Left colon (tissue), 2 donors: ENCODE results near the gene DOCK4. TPM values are rescaled to one million over a fixed set of nuclear protein-coding genes. Genes with fewer than 3 reads are reported as not detected.
A peak's percentile ranks its signal among the peaks of the same experiment; 100 is the strongest.

Experiments
- ATAC-seq: fragments of 200-7000 bp; cut with Tn5 transposase; one replicate; pipeline ENCODE4 v1.9.1; 2020; ENCODE audit warnings: mild to moderate bottlenecking, moderate library complexity
- DNase-seq, 2 donors: peaks; one replicate each; pipeline ENCODE4 v3.0.0-alpha.2; 2020
- intact Hi-C, 2 donors: fragments of 100-400 bp; cut with DNase I in 1 of 2; cut with micrococcal nuclease in 1 of 2; formaldehyde crosslinking; loops; one replicate each; pipeline versions ENCODE4 v1.11.2 to v1.14.0; 2022; cut with DNase I, micrococcal nuclease
- total RNA-seq, 2 donors: library from RNA; stranded (reverse); fragmentation: NEBNext Ultra II Directional; extraction: Animal tissue kit (Norgen Biotek cat#: 25700); gene quantifications; one replicate each; pipeline ENCODE4 v1.2.1, GENCODE V29; 2021
- donor health status: DM: no; HTN: no; CAD: no.
- donor health status: DM: yes; HTN: yes; CAD: no.

DOCK4 gene
- total RNA-seq, 2 donors from 2014 or later, result 6.6 to 11.5 TPM

DNA sequence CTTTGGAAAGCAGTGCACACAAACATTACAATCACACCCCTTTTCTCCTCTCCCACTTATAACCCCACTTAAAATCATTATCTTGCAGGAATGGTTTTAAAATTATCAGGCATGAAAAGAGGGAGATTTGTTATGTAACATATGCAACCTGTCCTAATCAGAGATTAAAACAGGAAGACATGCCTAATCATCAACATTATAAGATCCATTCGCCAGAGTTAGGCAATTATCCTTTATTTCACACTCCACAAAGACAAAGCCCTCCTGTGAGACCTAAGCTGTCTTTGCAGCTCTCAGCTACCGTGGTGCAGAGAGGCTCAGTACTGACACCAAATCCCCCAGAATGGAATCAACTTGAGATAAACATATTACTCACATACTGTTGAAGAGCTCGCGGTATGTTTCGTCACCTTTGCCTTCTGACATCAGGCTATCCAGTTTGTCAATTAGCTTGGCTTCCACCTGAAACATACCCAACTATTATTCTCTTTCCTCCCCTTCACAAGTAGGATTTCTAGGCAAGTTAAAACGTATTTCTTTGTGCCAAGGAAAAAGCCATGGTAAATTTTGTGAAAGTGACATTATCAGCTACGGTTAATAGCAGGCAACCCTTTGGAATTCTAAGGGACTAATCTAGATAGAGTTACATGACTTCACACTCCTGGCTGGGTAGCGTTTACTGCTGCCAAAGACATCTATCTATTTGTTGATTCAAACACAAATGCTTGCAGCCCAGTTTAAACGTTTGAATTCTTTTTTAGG, 417.7 kb downstream of the DOCK4 start:
- DNase-seq (no peak), ATAC-seq (no peak)
- intact Hi-C loops, result no loop called here

DNA sequence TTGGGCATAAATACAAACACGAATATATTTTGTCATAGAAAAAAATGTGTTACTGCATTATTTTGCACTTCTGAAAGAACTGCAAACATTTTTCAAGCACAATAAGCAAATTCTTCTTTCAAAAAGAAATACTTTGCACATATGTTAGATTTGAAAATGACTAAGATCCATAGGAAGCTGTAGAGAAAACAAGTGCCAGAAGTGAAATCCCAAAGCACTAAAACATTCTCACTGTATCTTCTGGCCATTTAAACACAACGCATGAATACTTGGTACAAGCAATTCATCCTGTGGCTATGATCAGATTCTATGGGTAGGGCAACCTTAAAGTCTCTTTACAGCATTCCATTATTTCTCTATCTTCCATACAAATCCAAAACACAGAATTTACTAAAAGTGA, 418.5 kb downstream of the DOCK4 start:
- intact Hi-C loops, result no loop called here
- no peak for DNase-seq
- ATAC-seq, result no peak

- DNase-seq (no peak), ATAC-seq (no peak)
- intact Hi-C loops, result no loop called here
These were observed 419.1 kb downstream of the DOCK4 start for GRCh38 chr7:111787099-111787498.

DNA sequence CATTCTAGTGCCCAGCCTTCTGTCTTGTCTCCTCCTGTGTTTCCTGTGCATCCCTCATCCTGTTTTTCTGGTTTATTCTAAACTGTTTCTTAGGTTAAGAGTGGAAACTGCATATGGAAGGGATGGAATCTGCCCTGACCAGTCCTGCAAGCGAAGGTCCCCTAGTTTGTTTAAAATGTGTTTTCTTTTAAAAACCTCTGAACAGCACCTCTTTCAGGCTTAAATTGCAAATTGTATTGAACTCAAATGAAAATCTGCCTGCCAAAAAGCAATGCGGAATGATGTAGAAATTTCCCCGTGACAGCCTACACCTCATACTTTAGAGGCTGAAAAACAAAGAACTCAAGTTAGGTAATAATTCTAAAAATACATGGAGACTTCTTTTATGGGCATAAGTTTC, 421.1 kb downstream of the DOCK4 start:
- no peak for DNase-seq
- no peak for ATAC-seq

GRCh38 chr7:111784296-111784695, 421.9 kb downstream of the DOCK4 start:
- DNase-seq, result no peak
- ATAC-seq, result no peak
- intact Hi-C loops, result no loop called here

More for the DNA sequence above, 421.1 kb downstream of the DOCK4 start:
- intact Hi-C loops, result no loop called here

DNA sequence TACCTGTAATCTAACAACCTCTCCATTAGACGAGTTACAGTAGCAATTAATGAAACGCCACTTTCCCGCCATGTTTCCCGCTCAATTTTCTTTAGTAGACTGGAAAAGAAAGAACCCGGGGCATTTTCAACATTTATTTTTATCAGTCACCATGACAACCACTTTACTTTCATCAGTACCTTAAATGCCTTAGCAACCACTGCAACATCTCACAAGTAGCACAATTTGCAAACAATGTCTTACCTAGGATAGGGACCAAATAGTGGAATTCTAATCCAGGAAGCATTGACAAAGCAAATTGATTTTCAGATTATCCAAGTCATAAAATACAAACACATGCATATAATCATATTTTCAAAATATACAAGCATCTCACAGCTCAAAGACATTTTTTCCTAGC, 422.3 kb downstream of the DOCK4 start:
- no peak for DNase-seq

DNA sequence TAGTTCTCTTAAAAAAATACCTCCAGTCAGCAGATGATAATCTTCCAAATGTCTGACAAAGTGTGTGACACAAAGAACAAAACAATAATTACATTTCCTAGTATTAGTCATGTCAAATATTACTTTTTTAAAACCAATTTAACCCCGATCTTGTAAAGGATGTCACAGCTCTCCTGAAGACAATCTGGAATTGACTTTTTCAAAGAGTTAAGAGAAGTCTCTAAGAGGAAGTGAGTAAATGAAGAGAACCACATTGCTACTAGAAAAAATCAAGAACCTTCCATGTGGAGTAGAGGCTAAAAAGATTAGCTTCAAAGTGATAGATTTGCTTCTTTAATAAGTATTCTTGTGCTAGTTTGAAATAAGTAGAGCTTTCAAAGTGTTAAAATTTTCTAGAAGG, 425.7 kb downstream of the DOCK4 start:
- ATAC-seq (no peak), DNase-seq (no peak)
- intact Hi-C loops, result no loop called here

More for the DNA sequence above, 422.3 kb downstream of the DOCK4 start:
- ATAC-seq, result no peak
- intact Hi-C loops, result no loop called here

GRCh38 chr7:111775206-111775605, 431.0 kb downstream of the DOCK4 start:
- intact Hi-C loops, result no loop called here
- ATAC-seq (no peak), DNase-seq (no peak)

DNA sequence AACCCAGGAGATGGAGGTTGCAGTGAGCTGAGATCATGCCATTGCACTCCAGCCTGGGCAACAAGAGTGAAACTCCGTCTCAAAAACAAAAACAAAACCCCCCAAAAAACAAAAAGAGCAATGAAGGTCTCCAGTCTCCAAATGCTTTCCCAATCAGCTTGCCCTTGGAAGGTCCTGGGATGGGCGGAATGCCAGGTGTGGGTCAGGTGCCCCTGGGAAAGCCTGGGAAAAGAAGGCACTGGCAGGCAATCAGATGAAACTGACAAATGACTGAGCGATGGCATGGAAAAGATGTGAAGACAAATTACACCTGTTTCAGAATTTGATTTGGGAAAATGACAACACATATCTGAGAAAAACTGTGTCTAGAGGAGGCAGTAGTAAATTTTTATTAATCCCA, 433.5 kb downstream of the DOCK4 start:
- ATAC-seq, result no peak
- DNase-seq, result no peak
- intact Hi-C loops, result no loop called here

GRCh38 chr7:111771638-111772037, 434.6 kb downstream of the DOCK4 start:
- no peak for ATAC-seq
- DNase-seq, result no peak
- intact Hi-C loops, result no loop called here

DNA sequence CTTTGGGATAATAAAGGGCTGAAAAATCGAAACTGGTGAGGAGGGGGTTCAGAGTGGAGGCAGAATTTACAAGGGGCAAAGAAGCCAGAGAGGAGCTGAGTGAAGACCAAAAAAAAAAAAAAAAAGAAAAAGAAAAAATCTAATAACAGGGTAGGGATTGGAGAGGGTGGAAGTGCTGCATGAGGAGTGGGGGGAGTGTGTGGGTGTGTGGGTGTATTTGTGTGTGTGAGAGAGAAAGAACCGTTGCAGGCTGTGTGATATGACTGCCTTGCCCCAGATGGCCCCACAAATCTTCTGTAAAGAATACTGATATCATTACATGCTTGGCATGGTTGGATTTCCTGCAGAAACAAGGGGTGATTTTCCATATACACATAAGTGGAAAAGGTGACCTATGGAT, 436.1 kb downstream of the DOCK4 start:
- intact Hi-C loops, result no loop called here
- ATAC-seq (no peak), DNase-seq (no peak)

- intact Hi-C loops, result loop anchor here in 1 of 2 donors (10.0 kb wide), 1 partner anchor 509 kb away; no protein-coding TSS in a partner anchor
- no peak for ATAC-seq
- no peak for DNase-seq
These were observed 440.2 kb downstream of the DOCK4 start for GRCh38 chr7:111765751-111766643.

DNA sequence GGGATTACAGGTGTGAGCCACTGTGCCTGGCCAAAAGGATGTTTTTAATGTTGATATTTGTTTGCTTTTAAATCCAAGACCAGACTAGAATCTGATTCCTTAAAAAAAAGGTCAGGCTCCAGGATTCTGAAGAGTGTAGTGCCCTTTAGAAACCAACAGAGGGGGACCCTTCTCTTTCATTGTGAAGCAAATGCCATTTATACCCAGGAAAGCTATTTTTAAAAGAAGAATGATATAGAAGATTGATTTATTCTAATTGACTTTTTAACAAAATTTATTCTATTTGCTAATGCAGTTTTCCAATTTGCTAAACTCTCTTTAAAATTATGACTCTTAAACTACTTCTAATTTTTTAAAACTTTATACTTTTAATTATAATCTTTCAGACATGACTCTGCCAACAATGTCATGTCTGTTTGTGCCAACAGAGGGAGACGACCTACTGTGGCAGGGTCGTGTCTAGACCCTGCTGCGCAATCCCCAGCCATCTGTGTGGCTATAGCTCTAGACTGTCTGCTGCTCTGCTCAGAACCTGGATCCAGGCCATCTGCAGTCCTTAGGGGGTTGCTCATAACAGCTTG, 442.9 kb downstream of the DOCK4 start:
- ATAC-seq (peak; percentile 78), DNase-seq (no peak)
- intact Hi-C loops, result loop anchor here in 1 of 2 donors (10.0 kb wide), 1 partner anchor 511 kb away; no protein-coding TSS in a partner anchor

- ATAC-seq (no peak), DNase-seq (no peak)
- intact Hi-C loops, result loop anchor here in 1 of 2 donors (10.0 kb wide), 1 partner anchor 512 kb away; no protein-coding TSS in a partner anchor
These were observed 443.4 kb downstream of the DOCK4 start for GRCh38 chr7:111762799-111763198.

- ATAC-seq, result no peak
- intact Hi-C loops, result loop anchor here in 1 of 2 donors (10.0 kb wide), 1 partner anchor 513 kb away; no protein-coding TSS in a partner anchor
- DNase-seq, result no peak
These were observed 444.0 kb downstream of the DOCK4 start for GRCh38 chr7:111762211-111762610.

- intact Hi-C loops, result loop anchor here in 1 of 2 donors (10.0 kb wide), 1 partner anchor 515 kb away; no protein-coding TSS in a partner anchor
- DNase-seq (no peak), ATAC-seq (no peak)
These were observed 446.2 kb downstream of the DOCK4 start for GRCh38 chr7:111760043-111760442.

DNA sequence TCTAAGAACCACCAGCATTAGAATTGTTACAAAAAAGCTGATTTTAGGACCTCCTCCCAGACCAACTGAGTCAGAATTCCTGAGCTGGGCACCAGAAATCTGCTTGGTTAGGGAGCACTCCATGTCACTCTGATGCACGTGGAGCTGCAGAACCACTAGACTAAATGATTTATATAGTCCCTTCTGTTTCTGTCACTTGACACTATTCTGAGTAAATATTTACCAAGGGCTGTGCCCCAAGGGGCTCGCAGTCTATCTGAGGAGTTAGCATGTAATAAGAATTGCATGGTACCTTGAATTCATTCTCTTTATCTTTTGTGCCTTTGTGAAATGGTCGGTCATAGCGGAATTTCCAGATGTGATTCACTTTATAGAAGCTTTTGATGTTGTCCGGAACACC, 447.9 kb downstream of the DOCK4 start:
- intact Hi-C loops, result no loop called here
- ATAC-seq (peak; percentile 68), DNase-seq (no peak)

- intact Hi-C loops, result no loop called here
- ATAC-seq (no peak), DNase-seq (peak; percentile 18 to 53)
These were observed 449.5 kb downstream of the DOCK4 start for GRCh38 chr7:111756687-111757178.

GRCh38 chr7:111755383-111755782, 450.8 kb downstream of the DOCK4 start:
- ATAC-seq, result no peak
- intact Hi-C loops, result no loop called here
- no peak for DNase-seq
